Measurements from ENCODE around the gene BTBD9.

DNA sequence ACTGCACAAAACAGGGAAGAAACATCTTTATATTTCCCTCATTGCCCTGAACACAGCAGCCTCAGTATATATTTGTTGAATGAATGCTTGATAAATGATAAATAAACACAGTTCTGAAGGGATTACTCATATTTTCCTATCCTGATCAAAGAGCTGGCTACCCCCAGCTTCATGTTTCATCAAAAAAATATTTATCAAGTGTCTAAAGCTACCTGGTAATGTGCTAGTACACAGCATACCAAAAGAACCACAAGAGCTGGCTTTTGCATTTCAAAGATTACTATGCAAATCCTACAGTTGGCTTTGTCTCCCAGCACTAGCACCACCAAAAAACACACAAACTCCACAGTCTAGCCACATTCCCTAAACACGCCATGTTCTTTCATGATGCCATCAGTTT lies 130.0 kb downstream of the BTBD9 start:
- TF ChIP-seq POLR2A (IDR thresholded peaks at IDR 0.05; ENCODE audit: low read depth, low read length) (no peak), POLR2AphosphoS5 (IDR thresholded peaks at IDR 0.05; ENCODE audit: low read depth, low read length) (no peak)
